Left ventricle myocardium inferior (tissue), 1 donor: ENCODE measurements around the gene STRIT1. TPM values are rescaled to one million over a fixed set of nuclear protein-coding genes. Genes with fewer than 3 reads are reported as not detected.

Experiments
- DNase-seq: peaks from one replicate; pipeline ENCODE4 v3.0.0-alpha.2; 2020
- H3K27ac ChIP-seq: fragments of 200-600 bp; replicated peaks from 2 replicates; pipeline ENCODE4 v1.8.0; 2021
- H3K27me3 ChIP-seq: fragments of 200-600 bp; 2 replicates; pipeline ENCODE4 v1.8.0; 2021; ENCODE audit warnings: low read depth
- H3K36me3 ChIP-seq: fragments of 200-600 bp; 2 replicates; pipeline ENCODE4 v1.8.0; 2021
- H3K4me1 ChIP-seq: fragments of 200-600 bp; 2 replicates; pipeline ENCODE4 v1.8.0; 2021
- H3K4me3 ChIP-seq: fragments of 200-600 bp; 2 replicates; pipeline ENCODE4 v1.8.0; 2021; ENCODE audit warnings: mild to moderate bottlenecking, moderate library complexity
- H3K9me3 ChIP-seq: fragments of 200-600 bp; replicated peaks from 2 replicates; pipeline ENCODE4 v1.8.0; 2021
- intact Hi-C: fragments of 100-400 bp; cut with micrococcal nuclease; formaldehyde crosslinking; loops from one replicate; pipeline ENCODE4 v1.11.0; 2022
- total RNA-seq: library from RNA; stranded (reverse); fragmentation: NEBNext Ultra II Directional; extraction: Animal tissue kit (Norgen Biotek cat#: 25700); gene quantifications from one replicate; pipeline ENCODE4 v1.2.1, GENCODE V29; 2021
- TF ChIP-seq, protein P1 (sequence below): fragments of 200-600 bp; IDR thresholded peaks from 2 replicates; pipeline ENCODE4 v1.8.0; 2021; ENCODE audit warnings: antibody characterized with exemption, mild to moderate bottlenecking, borderline replicate concordance
- donor health status: DM: no; HTN: yes; CAD: no; lungs with severe emphysema.

The STRIT1 gene
- total RNA-seq, 1 donor from 2014 or later = 11.7 TPM

DNA sequence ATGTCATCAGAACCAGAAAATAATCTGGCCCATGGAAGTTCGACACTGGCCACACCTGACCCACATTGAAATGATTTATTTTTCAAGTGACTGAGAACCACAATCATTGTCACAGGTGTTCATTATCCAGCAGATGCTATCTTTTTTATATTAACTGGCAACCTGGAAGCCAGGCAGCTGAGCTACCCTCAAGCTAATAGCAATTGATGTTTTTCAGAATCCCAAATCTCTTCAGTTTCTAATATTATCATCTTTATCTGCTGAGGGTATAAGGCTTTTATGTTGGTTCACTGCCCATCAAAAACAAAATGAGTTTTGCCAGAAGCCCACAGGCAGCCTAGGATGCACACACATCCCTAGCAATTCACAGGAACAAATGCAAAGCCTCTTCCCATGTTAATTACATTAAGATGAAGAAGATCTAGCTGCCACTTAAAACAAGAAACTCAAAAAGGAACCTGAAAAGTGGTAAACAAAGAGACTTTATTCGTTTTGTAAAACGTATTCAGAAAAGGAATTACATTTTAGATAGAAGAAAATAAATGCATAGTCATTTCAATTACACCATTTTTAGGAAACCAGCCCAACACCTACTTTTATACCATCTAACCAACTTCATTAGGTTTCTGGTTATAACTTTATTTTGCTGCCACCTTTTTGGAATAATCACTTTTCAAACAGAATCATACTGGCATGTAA, 40.9 kb upstream of the STRIT1 start:
- Histone ChIP-seq H3K4me3 (no peak overlapping the region), H3K9me3 (no peaks in the 10 kb centered on the region), H3K36me3 (no peaks in the 10 kb centered on the region), H3K27ac (no peak overlapping the region), H3K27me3 (no peaks in the 10 kb centered on the region), H3K4me1 (peaks cover 7% of the 10 kb centered on the region)
- intact Hi-C loops = no loop called here
- TF ChIP-seq, protein P1, sequence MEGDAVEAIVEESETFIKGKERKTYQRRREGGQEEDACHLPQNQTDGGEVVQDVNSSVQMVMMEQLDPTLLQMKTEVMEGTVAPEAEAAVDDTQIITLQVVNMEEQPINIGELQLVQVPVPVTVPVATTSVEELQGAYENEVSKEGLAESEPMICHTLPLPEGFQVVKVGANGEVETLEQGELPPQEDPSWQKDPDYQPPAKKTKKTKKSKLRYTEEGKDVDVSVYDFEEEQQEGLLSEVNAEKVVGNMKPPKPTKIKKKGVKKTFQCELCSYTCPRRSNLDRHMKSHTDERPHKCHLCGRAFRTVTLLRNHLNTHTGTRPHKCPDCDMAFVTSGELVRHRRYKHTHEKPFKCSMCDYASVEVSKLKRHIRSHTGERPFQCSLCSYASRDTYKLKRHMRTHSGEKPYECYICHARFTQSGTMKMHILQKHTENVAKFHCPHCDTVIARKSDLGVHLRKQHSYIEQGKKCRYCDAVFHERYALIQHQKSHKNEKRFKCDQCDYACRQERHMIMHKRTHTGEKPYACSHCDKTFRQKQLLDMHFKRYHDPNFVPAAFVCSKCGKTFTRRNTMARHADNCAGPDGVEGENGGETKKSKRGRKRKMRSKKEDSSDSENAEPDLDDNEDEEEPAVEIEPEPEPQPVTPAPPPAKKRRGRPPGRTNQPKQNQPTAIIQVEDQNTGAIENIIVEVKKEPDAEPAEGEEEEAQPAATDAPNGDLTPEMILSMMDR = no peak
- no peak for DNase-seq

DNA sequence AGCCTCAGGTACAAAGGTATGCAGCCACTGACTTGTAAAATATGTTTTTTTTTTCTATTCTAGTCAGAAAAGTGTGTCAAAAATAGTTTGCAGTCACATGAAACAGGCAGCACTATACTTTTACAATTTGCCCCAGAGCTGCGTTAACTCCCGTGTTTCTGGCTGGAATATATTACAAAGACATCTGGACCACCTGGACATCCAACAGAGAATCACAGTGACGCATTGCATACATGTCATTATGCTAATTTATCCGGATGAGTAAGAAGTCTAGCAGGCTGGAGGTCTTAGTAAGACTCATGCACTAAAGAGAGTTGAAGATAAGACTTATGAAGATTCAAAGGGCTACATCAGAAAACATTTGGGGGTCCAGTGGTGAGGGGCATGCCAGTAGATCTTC, 39.2 kb upstream of the STRIT1 start:
- peaks cover 7% of the 10 kb centered on the region for H3K4me1 ChIP-seq
- H3K9me3 ChIP-seq = no peaks in the 10 kb centered on the region
- no peak for DNase-seq
- intact Hi-C loops = no loop called here
- TF ChIP-seq, protein P1 = no peak
- H3K4me3 ChIP-seq = no peak overlapping the region
- H3K27me3 ChIP-seq = no peaks in the 10 kb centered on the region
- H3K27ac ChIP-seq = no peak overlapping the region
- no peaks in the 10 kb centered on the region for H3K36me3 ChIP-seq

DNA sequence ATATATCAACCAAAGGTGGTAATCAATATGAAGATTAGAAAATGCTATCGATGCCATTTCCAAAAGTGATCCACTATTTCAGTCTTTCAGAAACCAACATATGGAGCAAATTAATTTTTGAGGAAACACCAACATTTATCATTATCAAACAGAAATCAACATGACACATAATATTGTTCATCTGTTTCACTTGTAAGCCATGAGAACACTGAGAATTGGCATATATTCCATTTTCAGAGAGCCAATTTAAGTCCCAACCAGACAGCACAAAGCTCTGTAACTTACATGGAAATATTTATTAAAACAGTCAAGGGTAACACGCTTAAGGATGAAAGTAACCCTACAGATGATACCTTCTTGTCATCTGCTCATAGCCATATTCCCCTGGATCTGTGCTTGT, 37.6 kb upstream of the STRIT1 start:
- Histone ChIP-seq H3K4me3 (no peak overlapping the region), H3K36me3 (no peaks in the 10 kb centered on the region), H3K27me3 (no peaks in the 10 kb centered on the region), H3K9me3 (no peaks in the 10 kb centered on the region), H3K27ac (no peak overlapping the region), H3K4me1 (peaks cover 7% of the 10 kb centered on the region)
- TF ChIP-seq, protein P1 = no peak
- intact Hi-C loops = no loop called here
- DNase-seq = no peak

DNA sequence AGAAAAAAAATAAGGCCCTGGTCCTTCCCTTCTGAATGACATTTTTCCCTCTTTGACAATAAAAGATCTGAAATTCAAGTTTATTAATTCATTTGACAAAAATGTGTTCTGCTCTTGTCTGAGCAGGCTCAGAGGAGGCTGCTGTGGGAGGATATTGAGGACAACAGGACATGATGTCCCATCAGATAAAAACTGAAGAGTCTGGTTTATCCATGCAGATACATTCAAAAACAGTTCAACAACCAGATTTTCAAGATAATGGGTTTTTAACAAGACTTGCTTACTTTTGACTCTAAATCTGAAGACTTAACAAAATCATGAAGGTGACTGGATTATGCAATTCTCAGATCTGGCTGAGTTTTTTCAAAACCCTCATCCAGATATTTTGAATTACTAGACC, 36.9 kb upstream of the STRIT1 start:
- Histone ChIP-seq H3K36me3 (no peaks in the 10 kb centered on the region), H3K27ac (no peak overlapping the region), H3K9me3 (no peaks in the 10 kb centered on the region), H3K4me1 (peaks cover 7% of the 10 kb centered on the region), H3K27me3 (no peaks in the 10 kb centered on the region), H3K4me3 (no peak overlapping the region)
- intact Hi-C loops = no loop called here
- DNase-seq = no peak
- TF ChIP-seq, protein P1 = no peak

DNA sequence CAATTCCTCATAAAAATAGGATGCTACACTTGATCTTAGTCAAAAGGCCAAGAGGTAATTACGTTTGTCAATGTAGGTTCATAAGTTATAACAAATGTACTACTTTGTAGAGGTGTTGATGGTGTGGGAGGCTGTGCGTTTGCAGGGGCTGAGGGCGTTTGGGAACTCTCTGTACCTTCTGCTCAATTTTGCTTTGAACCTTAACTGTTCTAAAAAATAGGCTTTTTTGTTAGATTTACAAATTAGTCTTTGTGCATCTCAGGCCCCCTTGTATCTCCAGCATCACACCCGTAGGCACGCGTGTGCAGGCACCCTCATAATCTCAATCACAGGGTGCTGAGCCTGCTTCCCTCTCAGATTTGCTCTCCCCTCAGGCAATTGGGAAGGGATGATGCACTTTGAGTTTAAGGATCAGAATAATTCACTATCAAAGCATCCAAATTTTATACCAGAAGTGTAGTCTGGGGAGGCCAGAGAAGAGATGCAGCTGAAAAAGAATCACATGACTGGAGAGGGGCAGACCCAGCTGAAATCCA, 36.1 kb upstream of the STRIT1 start:
- intact Hi-C loops = no loop called here
- DNase-seq = no peak

More for the DNA sequence above, 36.1 kb upstream of the STRIT1 start:
- no peaks in the 10 kb centered on the region for H3K36me3 ChIP-seq
- H3K27ac ChIP-seq = no peak overlapping the region
- no peak overlapping the region for H3K4me3 ChIP-seq
- TF ChIP-seq, protein P1 = no peak
- no peaks in the 10 kb centered on the region for H3K9me3 ChIP-seq
- H3K4me1 ChIP-seq = peaks cover under 1% of the 10 kb centered on the region
- H3K27me3 ChIP-seq = no peaks in the 10 kb centered on the region
